ENCODE data around the gene LZTS2.

LZTS2 gene

DNA sequence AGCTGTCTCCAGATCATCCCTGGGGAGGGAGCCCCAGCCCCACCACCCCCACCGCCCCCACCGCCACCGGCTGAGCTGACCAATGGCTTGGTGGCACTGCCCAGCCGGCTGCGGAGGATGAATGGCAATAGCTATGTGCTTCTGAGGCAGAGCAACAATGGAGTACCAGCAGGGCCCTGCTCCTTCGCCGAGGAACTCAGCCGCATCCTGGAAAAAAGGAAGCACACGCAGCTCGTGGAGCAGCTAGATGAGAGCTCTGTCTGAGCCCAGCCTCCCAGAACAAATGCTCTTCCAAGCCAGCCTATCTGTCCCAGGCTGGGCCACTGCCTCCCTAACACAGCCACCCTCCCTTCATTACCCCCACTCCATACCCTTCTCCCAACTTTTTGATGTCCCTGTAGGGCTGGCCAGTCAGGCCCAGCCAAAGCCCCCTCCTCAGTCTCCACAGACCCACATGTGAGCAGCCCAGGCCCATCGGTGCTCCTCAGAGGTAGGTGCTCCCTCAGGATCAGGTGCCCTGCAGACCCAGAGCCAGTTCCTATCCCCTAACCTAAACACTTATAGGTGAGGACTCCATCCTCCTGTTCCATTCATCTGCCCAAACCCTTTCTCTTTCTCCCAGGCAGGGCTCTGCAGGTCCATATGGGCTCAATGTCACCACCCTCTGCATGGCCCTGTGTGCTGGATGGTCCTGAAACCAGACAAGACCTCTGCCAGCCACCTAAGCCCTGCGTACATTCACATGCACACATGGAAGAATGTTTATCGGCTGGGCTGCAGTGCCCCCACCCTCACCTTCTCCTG is 15.5 kb upstream of the LZTS2 start:
- TF ChIP-seq CTCF (conservative IDR thresholded peaks at IDR 0.05; ENCODE audit: low read length) = no peak
- DNase-seq (ENCODE audit: low read depth) = no peak
- H3K4me3 ChIP-seq (ENCODE audit: low read length) = no peak overlapping the region

DNA sequence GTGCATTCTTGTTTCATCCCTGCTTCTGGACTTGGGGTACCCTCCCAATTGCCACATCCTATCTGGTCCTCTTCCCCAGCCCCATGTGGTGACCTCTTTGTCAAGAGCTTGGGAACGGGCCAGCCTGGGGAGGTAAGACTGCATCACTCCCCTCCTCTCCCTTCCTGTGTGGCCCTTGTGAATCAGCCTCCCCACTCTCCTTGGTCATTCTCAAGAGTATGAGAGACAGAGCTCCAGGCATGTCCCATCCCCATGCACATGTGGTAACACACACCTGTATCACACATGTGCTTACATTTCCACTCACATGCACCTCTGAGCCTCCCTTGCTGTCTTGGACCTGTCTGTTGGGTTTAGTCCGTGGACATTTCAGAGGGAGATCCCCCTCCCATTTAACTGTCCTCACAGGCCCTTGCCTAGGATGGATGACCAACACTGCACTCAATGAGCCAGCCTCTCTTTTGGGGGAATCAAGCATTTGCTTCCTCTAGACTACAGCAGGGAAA is 14.9 kb upstream of the LZTS2 start:
- H3K4me3 ChIP-seq (ENCODE audit: low read length) = no peak overlapping the region
- no peak for TF ChIP-seq CTCF (conservative IDR thresholded peaks at IDR 0.05; ENCODE audit: low read length)
- no peak for DNase-seq (ENCODE audit: low read depth)

- no peak overlapping the region for H3K4me3 ChIP-seq (ENCODE audit: low read length)
- TF ChIP-seq CTCF (conservative IDR thresholded peaks at IDR 0.05; ENCODE audit: low read length) = no peak
- no peak for DNase-seq (ENCODE audit: low read depth)
These were observed 14.3 kb upstream of the LZTS2 start for GRCh38 chr10:100985336-100985735.

DNA sequence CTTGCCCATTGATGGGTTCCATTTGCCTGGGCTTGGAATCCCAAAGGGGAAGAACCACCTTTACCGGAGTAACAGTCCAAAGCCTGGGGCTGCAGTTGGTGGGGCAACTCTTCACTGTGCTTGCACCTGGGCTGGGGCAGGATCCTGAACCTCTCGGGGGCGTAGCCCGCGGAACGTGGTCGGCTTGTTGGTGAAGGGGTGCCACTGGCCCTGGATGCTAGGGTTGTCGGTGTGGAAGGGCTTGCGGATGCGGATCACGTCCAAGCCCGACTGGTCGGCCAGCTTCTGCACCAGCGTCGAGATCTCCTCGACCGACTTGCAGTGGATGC is 13.0 kb upstream of the LZTS2 start:
- peak overlapping the region; percentile 98 for H3K4me3 ChIP-seq (ENCODE audit: low read length)
- DNase-seq (ENCODE audit: low read depth) = no peak
- no peak for TF ChIP-seq CTCF (conservative IDR thresholded peaks at IDR 0.05; ENCODE audit: low read length)

DNA sequence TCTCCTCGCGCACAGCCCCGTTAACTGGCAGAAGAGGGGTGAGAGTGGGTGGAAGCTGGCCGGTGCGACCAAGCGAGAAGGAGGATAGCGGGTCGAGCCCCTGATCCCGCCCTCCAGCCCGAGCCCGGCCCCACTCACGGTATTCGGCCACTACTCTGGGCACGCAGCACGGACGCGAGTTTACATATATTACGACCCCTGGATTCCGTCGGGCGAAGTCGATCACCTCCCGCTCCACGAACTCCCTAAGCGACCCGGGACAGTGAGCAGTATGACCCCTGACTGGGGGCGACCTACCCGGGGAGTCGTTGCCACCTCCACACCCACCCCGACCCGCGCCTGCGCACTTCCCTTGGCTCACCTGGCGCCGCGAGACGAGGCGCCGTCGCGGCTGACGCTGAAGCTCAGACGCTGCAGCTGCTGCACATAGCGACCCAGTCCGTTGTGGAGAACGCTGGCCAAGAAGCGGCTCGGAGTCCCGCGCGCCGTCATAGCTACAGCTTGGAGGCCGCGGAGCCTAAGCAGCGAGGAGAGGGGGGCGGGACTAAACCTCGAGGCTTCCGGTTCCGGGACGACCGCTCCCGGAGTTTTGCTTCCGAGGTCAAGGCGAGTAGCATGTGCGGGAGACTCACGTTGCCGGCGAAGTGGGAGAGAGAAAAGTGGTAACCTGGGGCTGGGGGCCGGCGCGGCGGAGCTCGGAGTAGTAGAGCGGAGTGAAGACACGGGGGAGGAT is 12.5 kb upstream of the LZTS2 start, which contains the start of the genes MRPL43 and TWNK:
MRPL43 (minus strand) TSS at position 546 of the 733 bp plus-strand sequence; CDS start at position 492, 54 bp downstream.
TWNK (plus strand) TSS at position 592 of the 733 bp plus-strand sequence. CDS start 668 bp downstream, outside the sequence.
- peak; percentile 61 for DNase-seq (ENCODE audit: low read depth)
- TF ChIP-seq CTCF (conservative IDR thresholded peaks at IDR 0.05; ENCODE audit: low read length) = no peak

GRCh38 chr10:100987685-100988049 is 11.9 kb upstream of the LZTS2 start:
- DNase-seq (ENCODE audit: low read depth) = no peak
- no peak for TF ChIP-seq CTCF (conservative IDR thresholded peaks at IDR 0.05; ENCODE audit: low read length)
- H3K4me3 ChIP-seq (ENCODE audit: low read length) = peak overlapping the region; percentile 98

More for the DNA sequence above, 12.5 kb upstream of the LZTS2 start, which contains the start of the genes MRPL43 and TWNK:
- peak within 1 kb of the TSS; percentile 98 for H3K4me3 ChIP-seq (ENCODE audit: low read length)

All from AG10803 (cell line).